Stomach (tissue), 4 donors: ENCODE results near the gene LRRC61.

Experiments
- CTCF ChIP-seq, 7 experiments: fragments of 450-650 bp in 4 of 7; fragments of 200-600 bp in 3 of 7; sonication (generic) in 3 of 7; IDR thresholded peaks; one replicate each; pipeline ENCODE4 v1.5.1; 2016 to 2019; ENCODE audit warnings: antibody characterized with exemption in 7 of 7, control low read depth in 2 of 7, mild to moderate bottlenecking in 1 of 7
- POLR2A ChIP-seq, 4 donors: fragments of 450-650 bp; IDR thresholded peaks; one replicate each; pipeline ENCODE4 v1.6.1; 2016; ENCODE audit warnings: antibody characterized with exemption in 4 of 4, control low read depth in 2 of 4, mild to moderate bottlenecking in 1 of 4, moderate library complexity in 1 of 4

GRCh38 chr7:150378853-150379440, 55.8 kb downstream of the LRRC61 start, which contains the start of gene ZNF775:
- TF ChIP-seq CTCF (IDR thresholded peaks at IDR 0.05) (no peak), POLR2A (IDR thresholded peaks at IDR 0.05) (no peak)
